Trophoblast cell (in vitro differentiated cells and primary cell): Measurements from ENCODE around the gene TRABD2B.

ENCODE experiments used
- DNase-seq, 2 donors: peaks; one replicate each; pipeline ENCODE4 v3.0.0-alpha.2; 2016
- H2AFZ ChIP-seq: 2 replicates; pipeline ENCODE4 v1.6.1; 2013; ENCODE audit warnings: low read length, moderate library complexity, mild to moderate bottlenecking; ENCODE audit not compliant: insufficient read depth, poor library complexity
- H2AK5ac ChIP-seq: 2 replicates; pipeline ENCODE4 v1.6.1; 2013; ENCODE audit warnings: mild to moderate bottlenecking, low read length
- H2BK120ac ChIP-seq: 2 replicates; pipeline ENCODE4 v1.6.1; 2013; ENCODE audit warnings: low read length, mild to moderate bottlenecking, moderate library complexity; ENCODE audit not compliant: insufficient read depth, poor library complexity
- H2BK12ac ChIP-seq: 2 replicates; pipeline ENCODE4 v1.6.1; 2013; ENCODE audit warnings: mild to moderate bottlenecking, low read length, moderate library complexity
- H2BK5ac ChIP-seq: 2 replicates; pipeline ENCODE4 v1.6.1; 2013; ENCODE audit warnings: low read length, low read depth, moderate library complexity, mild to moderate bottlenecking; ENCODE audit not compliant: poor library complexity
- H3K14ac ChIP-seq: 2 replicates; pipeline ENCODE4 v1.6.1; 2013; ENCODE audit warnings: mild to moderate bottlenecking, low read length
- H3K18ac ChIP-seq: 2 replicates; pipeline ENCODE4 v1.6.1; 2013; ENCODE audit warnings: mild to moderate bottlenecking, low read length
- H3K23ac ChIP-seq: 2 replicates; pipeline ENCODE4 v1.6.1; 2013; ENCODE audit warnings: low read length
- H3K27ac ChIP-seq: 2 replicates; pipeline ENCODE4 v1.5.1; 2013; ENCODE audit warnings: low read depth, mild to moderate bottlenecking, inconsistent platforms, low read length, moderate library complexity
- H3K27me3 ChIP-seq: 2 replicates; pipeline ENCODE4 v1.6.1; 2013; ENCODE audit warnings: inconsistent platforms, mild to moderate bottlenecking, low read length, moderate library complexity; ENCODE audit not compliant: insufficient read depth
- H3K36me3 ChIP-seq, 2 experiments: 1 replicate in 1 of 2; 2 replicates in 1 of 2; pipeline ENCODE4 v1.6.1; 2013; ENCODE audit warnings: low read length in 2 of 2, mild to moderate bottlenecking in 2 of 2, moderate library complexity in 1 of 2; ENCODE audit not compliant: insufficient read depth in 2 of 2, control insufficient read depth in 1 of 2
- H3K4ac ChIP-seq: 2 replicates; pipeline ENCODE4 v1.6.1; 2013; ENCODE audit warnings: low read depth, mild to moderate bottlenecking, low read length, moderate library complexity
- H3K4me1 ChIP-seq, 2 experiments: 1 replicate in 1 of 2; 2 replicates in 1 of 2; pipeline ENCODE4 v1.6.1; 2013; ENCODE audit warnings: low read length in 2 of 2, mild to moderate bottlenecking in 2 of 2, moderate library complexity in 1 of 2; ENCODE audit not compliant: insufficient read depth in 2 of 2, control insufficient read depth in 1 of 2
- H3K4me2 ChIP-seq: 2 replicates; pipeline ENCODE4 v1.6.1; 2013; ENCODE audit warnings: inconsistent platforms, mild to moderate bottlenecking, low read length, moderate library complexity
- H3K4me3 ChIP-seq: 2 replicates; pipeline ENCODE4 v1.5.1; 2013; ENCODE audit warnings: mild to moderate bottlenecking, low read depth, low read length, inconsistent platforms
- H3K79me1 ChIP-seq: one replicate; pipeline ENCODE4 v1.6.1; 2013; ENCODE audit warnings: low read length
- H3K79me2 ChIP-seq: 2 replicates; pipeline ENCODE4 v1.6.1; 2013; ENCODE audit warnings: low read length, mild to moderate bottlenecking; ENCODE audit not compliant: control insufficient read depth, insufficient read depth, poor library complexity
- H3K9ac ChIP-seq: 2 replicates; pipeline ENCODE4 v1.6.1; 2013; ENCODE audit warnings: mild to moderate bottlenecking, low read length
- H3K9me3 ChIP-seq: 2 replicates; pipeline ENCODE4 v1.6.1; 2013; ENCODE audit warnings: low read depth, mild to moderate bottlenecking, control low read depth, inconsistent platforms, low read length; ENCODE audit not compliant: insufficient read depth
- H4K12ac ChIP-seq: 2 replicates; pipeline ENCODE4 v1.6.1; 2013; ENCODE audit warnings: low read depth, mild to moderate bottlenecking, low read length, moderate library complexity
- H4K8ac ChIP-seq: 2 replicates; pipeline ENCODE4 v1.6.1; 2013; ENCODE audit warnings: low read depth, mild to moderate bottlenecking, low read length, moderate library complexity
- H4K91ac ChIP-seq: one replicate; pipeline ENCODE4 v1.6.1; 2013; ENCODE audit warnings: low read depth, mild to moderate bottlenecking, low read length, moderate library complexity
- WGBS: extraction: QIAGEN DNeasy Blood & Tissue Kit; methylation state at CpG from one replicate; pipeline ENCODE4 v1.1.7; 2013; ENCODE audit warnings: missing lambda C conversion rate; ENCODE audit not compliant: insufficient read length, insufficient coverage; ENCODE audit errors: extremely low coverage; 5-methylcytosine and 5-hydroxymethylcytosine counted together

Gene TRABD2B

GRCh38 chr1:47812904-47813514 lies 184.2 kb downstream of the TRABD2B start:
- Histone ChIP-seq H3K4ac (no peak overlapping the region), H3K27ac (no peak overlapping the region), H3K9ac (no peak overlapping the region), H2AK5ac (no peak overlapping the region), H3K79me2 (no peaks in the 10 kb centered on the region), H4K91ac (no peak overlapping the region), H3K14ac (no peak overlapping the region), H3K4me1 (no peaks in the 10 kb centered on the region), H4K12ac (no peak overlapping the region), H2BK12ac (no peak overlapping the region), H3K79me1 (no peaks in the 10 kb centered on the region), H4K8ac (no peak overlapping the region), H2AFZ (no peak overlapping the region), H2BK120ac (no peak overlapping the region), H3K36me3 (no peaks in the 10 kb centered on the region), H3K18ac (no peak overlapping the region), H3K9me3 (peaks cover 4% of the 10 kb centered on the region), H3K4me3 (no peak overlapping the region), H3K4me2 (no peak overlapping the region), H3K23ac (no peak overlapping the region), H2BK5ac (no peak overlapping the region), H3K27me3 (no peaks in the 10 kb centered on the region)
- no peak for DNase-seq
- WGBS = no CpG with 5 or more reads among the region's 7 CpGs

DNA sequence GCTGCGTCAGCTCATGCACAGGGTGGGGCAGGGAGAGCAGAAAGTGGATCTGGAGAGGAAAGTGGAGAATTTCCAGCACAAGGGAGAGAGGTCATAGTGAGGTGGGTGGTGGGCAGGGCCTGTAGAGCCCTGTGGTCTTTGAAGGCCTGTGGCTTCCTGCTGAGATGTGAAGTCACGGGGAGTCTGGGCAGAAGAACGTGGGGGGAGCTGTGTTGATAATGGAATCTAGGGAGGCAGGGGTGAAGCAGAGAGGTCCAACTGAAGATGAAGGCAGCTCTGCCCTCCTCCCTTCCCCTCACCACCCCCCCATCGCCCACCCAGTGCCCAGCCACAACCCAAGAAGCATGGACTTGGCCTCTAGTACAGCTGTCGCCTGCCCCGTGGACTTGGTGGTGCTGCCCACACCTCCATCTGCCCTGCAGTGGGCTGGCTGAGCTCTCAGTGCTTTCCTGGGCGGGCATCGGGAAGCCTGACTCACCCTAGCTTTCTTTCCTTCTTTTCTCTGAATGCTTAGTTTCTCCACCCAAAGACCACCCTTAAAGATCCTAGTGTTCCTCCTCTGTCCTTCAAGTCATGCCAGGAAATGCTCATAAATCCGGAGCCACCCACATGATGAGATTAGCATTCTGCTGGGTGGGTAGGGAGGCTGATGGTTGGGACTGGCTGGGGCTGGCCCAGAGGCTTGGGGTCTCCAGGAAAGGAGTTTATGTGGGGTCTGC lies 186.1 kb downstream of the TRABD2B start:
- Histone ChIP-seq H3K14ac (no peak overlapping the region), H3K23ac (no peak overlapping the region), H3K4me1 (no peaks in the 10 kb centered on the region), H3K4me2 (no peak overlapping the region), H4K91ac (no peak overlapping the region), H2AK5ac (no peak overlapping the region), H3K79me1 (no peaks in the 10 kb centered on the region), H4K8ac (no peak overlapping the region), H3K9ac (no peak overlapping the region), H3K18ac (no peak overlapping the region), H3K36me3 (no peaks in the 10 kb centered on the region), H3K27me3 (no peaks in the 10 kb centered on the region), H3K4me3 (no peak overlapping the region), H3K9me3 (peaks cover 4% of the 10 kb centered on the region), H2BK12ac (no peak overlapping the region), H2BK5ac (no peak overlapping the region), H3K27ac (no peak overlapping the region), H2BK120ac (no peak overlapping the region), H4K12ac (no peak overlapping the region), H2AFZ (no peak overlapping the region), H3K4ac (no peak overlapping the region), H3K79me2 (no peaks in the 10 kb centered on the region)
- WGBS = no CpG with 5 or more reads among the region's 9 CpGs
- DNase-seq = no peak

DNA sequence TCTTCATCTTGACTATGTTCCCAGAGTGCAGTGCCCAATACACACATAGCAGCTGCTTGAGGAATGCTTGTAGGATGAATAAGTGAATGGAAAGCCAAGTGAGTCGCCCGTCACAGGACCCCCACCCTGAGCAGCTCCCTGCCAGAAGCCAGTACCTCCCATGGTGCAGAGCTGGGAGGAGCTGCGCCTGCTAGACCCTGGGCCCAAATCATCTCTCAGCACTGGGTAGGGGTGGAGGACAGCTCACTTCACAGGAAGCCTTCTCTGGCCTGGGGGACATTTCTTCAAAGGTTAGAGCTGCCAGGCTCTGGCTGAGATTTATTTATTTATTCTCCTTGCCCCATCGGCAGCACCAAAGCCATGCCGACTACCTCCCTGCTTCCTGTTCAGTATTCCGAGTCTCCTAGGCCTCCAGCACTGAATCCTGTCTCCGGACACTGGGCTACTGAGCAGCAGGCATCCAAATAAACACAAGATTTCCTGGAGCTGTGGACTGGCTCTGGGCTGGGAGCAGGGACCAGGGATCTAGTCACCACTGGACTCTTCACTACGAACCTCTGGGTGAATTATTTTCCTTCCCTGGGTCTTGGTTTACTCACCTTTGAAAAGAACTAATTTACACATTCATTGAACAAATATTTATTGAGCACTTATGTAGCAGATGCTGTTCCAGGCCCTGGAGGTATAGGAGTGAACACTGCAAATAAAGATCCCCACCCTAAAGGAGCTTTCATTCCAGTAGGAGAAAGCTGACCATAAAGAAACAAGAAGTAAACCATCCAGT lies 187.7 kb downstream of the TRABD2B start:
- peaks cover 5% of the 10 kb centered on the region for H3K9me3 ChIP-seq
- no peak overlapping the region for H2BK5ac ChIP-seq
- H3K14ac ChIP-seq = no peak overlapping the region
- no peaks in the 10 kb centered on the region for H3K36me3 ChIP-seq
- no peak for DNase-seq
- no peak overlapping the region for H2BK120ac ChIP-seq
- H4K8ac ChIP-seq = no peak overlapping the region
- no peak overlapping the region for H4K12ac ChIP-seq
- H2AK5ac ChIP-seq = no peak overlapping the region
- no peaks in the 10 kb centered on the region for H3K79me2 ChIP-seq
- no peak overlapping the region for H3K27ac ChIP-seq
- no peaks in the 10 kb centered on the region for H3K27me3 ChIP-seq
- H2AFZ ChIP-seq = no peak overlapping the region
- no peaks in the 10 kb centered on the region for H3K4me1 ChIP-seq
- no peak overlapping the region for H3K23ac ChIP-seq
- no peak overlapping the region for H3K18ac ChIP-seq
- H3K9ac ChIP-seq = no peak overlapping the region
- no peak overlapping the region for H3K4me3 ChIP-seq
- no peak overlapping the region for H3K4me2 ChIP-seq
- no peak overlapping the region for H3K4ac ChIP-seq
- WGBS = no CpG with 5 or more reads among the region's 8 CpGs
- no peaks in the 10 kb centered on the region for H3K79me1 ChIP-seq
- H2BK12ac ChIP-seq = no peak overlapping the region
- H4K91ac ChIP-seq = no peak overlapping the region

DNA sequence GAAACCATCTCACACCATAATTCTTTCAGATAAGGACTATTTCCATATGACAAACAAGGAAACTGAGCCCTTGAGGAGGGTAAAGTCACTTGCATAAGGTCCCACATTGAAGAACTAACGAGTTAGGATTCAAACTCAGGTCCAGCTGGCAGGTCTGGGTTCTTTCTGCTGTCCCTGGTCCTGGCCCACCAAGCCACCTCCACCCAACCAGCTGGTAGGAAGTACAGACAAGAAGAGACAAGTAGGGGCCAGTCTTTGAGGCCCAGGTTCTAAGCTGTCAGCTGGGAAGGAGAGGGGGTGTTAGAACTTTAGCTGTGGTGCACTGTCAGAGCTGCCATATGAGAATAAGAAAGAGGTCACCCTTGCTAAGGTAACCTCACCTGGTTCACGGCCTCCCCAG lies 188.6 kb downstream of the TRABD2B start:
- no peaks in the 10 kb centered on the region for H3K4me1 ChIP-seq
- no peak overlapping the region for H3K4me3 ChIP-seq
- no peak overlapping the region for H2AK5ac ChIP-seq
- H4K8ac ChIP-seq = no peak overlapping the region
- H3K4ac ChIP-seq = no peak overlapping the region
- H3K4me2 ChIP-seq = no peak overlapping the region
- H2BK12ac ChIP-seq = no peak overlapping the region
- H3K79me2 ChIP-seq = no peaks in the 10 kb centered on the region
- H2AFZ ChIP-seq = no peak overlapping the region
- H4K12ac ChIP-seq = no peak overlapping the region
- H3K18ac ChIP-seq = no peak overlapping the region
- no peak overlapping the region for H2BK5ac ChIP-seq
- H3K36me3 ChIP-seq = no peaks in the 10 kb centered on the region
- H3K9me3 ChIP-seq = peaks cover 5% of the 10 kb centered on the region
- H3K79me1 ChIP-seq = no peaks in the 10 kb centered on the region
- no peak overlapping the region for H3K9ac ChIP-seq
- no peak for DNase-seq
- no CpG with 5 or more reads among the region's 2 CpGs for WGBS
- no peak overlapping the region for H3K23ac ChIP-seq
- no peak overlapping the region for H4K91ac ChIP-seq
- H3K27ac ChIP-seq = no peak overlapping the region
- H3K14ac ChIP-seq = no peak overlapping the region
- no peaks in the 10 kb centered on the region for H3K27me3 ChIP-seq
- H2BK120ac ChIP-seq = no peak overlapping the region
